ENCODE measurements around the gene CNTNAP2.

DNA sequence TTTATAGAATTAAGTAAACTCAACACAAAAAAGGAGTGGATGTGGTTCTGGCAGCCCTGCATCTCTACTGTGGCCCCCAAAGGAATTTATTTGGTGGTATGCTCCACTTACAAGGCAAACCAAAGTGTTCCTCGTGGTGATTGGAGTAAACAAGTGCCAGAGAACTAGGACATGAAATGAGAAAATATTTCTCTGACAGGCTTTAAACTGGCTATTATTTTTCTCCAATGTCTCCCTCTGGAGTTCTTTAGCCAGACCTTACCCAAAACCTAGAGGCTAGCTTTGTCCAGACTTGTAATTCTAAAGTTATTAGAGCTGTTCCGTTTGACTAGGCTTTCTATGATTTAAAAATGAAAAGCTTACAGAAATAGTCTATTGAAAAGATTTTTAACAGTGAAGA is 990.1 kb downstream of the CNTNAP2 start:
- TF ChIP-seq, protein P1, sequence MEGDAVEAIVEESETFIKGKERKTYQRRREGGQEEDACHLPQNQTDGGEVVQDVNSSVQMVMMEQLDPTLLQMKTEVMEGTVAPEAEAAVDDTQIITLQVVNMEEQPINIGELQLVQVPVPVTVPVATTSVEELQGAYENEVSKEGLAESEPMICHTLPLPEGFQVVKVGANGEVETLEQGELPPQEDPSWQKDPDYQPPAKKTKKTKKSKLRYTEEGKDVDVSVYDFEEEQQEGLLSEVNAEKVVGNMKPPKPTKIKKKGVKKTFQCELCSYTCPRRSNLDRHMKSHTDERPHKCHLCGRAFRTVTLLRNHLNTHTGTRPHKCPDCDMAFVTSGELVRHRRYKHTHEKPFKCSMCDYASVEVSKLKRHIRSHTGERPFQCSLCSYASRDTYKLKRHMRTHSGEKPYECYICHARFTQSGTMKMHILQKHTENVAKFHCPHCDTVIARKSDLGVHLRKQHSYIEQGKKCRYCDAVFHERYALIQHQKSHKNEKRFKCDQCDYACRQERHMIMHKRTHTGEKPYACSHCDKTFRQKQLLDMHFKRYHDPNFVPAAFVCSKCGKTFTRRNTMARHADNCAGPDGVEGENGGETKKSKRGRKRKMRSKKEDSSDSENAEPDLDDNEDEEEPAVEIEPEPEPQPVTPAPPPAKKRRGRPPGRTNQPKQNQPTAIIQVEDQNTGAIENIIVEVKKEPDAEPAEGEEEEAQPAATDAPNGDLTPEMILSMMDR (IDR thresholded peaks at IDR 0.05): no peak
- no peak for TF ChIP-seq POLR2A (IDR thresholded peaks at IDR 0.05)

Measured in stomach (tissue), 4 donors.